Epithelial cell of alveolus of lung (primary cell): ENCODE results near the gene TMEM266. TPM values are rescaled to one million over a fixed set of nuclear protein-coding genes. Genes with fewer than 3 reads are reported as not detected.

Source experiments
- total RNA-seq: library from RNA; depleted of rRNA; stranded (reverse); fragments of >200 nt; gene quantifications from 2 replicates; pipeline ENCODE4 v1.2.1, GENCODE V29; 2015

The TMEM266 gene, protein sequence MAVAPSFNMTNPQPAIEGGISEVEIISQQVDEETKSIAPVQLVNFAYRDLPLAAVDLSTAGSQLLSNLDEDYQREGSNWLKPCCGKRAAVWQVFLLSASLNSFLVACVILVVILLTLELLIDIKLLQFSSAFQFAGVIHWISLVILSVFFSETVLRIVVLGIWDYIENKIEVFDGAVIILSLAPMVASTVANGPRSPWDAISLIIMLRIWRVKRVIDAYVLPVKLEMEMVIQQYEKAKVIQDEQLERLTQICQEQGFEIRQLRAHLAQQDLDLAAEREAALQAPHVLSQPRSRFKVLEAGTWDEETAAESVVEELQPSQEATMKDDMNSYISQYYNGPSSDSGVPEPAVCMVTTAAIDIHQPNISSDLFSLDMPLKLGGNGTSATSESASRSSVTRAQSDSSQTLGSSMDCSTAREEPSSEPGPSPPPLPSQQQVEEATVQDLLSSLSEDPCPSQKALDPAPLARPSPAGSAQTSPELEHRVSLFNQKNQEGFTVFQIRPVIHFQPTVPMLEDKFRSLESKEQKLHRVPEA
- 0.39 TPM in 1 of 2 replicates, not detected in the other for total RNA-seq

GRCh38 chr15:76059320-76060117 is at the start of gene TMEM266:
Gene TMEM266, plus strand, starts transcription at chr15:76059985. Its CDS starts 74,279 bp downstream, at chr15:76134264.

DNA sequence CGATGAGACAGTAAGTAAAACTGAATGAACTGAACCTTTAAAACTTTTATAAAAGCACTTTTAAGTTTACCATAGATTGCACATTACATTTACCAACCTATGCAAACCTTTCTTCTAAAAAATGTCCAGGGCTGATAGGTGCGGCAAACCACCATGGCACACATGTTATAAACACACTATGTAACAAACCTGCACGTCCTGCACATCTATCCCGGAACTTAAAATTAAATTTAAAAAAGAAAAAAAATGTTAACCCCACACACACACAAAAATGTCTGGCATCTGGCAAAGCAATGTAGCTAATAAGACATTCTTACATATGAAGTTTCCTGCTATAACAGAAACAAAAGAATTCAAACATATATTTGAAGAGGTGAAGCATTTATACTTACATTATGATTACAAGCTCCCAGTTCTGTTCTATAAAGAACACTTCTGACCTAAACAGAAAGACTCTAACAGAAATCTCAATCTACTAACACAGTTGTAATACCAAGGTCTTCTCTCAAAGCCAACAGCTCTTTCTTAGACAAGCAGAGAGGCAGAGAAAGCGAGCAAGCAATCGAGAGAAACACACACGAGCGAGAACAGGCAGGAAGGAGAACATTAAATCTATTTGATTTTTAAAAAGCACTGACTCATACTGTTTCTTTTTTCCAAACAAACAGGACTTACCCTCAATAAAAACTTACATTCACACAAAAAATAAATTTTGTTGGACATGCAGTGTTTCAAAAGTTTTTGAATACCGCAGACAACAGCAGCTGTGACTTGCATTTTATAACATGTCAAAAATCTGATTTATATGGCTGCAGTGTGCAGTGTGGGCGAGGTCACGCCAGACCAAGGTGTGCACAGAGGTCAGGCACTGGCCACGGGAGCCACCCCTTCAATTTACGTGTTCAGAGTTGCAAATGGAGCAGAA is 47.9 kb upstream of the TMEM266 start, which contains the start of gene NRG4:
TSS of gene NRG4 (minus strand) at position 798 of the 925 bp plus-strand sequence. CDS start 1,194 bp downstream, outside the sequence.

Other genes starting within 250 kb of the TMEM266 start
- gene UBE2Q2, start 216.5 kb upstream of the TMEM266 start, total RNA-seq, result 23.2 and 31.9 TPM in 2 replicates
- gene FBXO22, start 156.1 kb upstream of the TMEM266 start, total RNA-seq, result 27.8 and 41.2 TPM in 2 replicates
- gene NRG4, start 47.6 kb upstream of the TMEM266 start, total RNA-seq, result 0.13 and 0.16 TPM in 2 replicates